Heart left ventricle (tissue), 16 donors: Measurements from ENCODE around the gene ADGRV1. TPM values are rescaled to one million over a fixed set of nuclear protein-coding genes. Genes with fewer than 3 reads are reported as not detected.

Experiments used
- ATAC-seq, 4 donors: fragments of 200-7000 bp; cut with Tn5 transposase; one replicate each; pipeline ENCODE4 v1.9.1; 2020 to 2022; ENCODE audit warnings: moderate library complexity in 4 of 4, mild to moderate bottlenecking in 3 of 4, moderate number of reproducible peaks in 1 of 4
- DNase-seq, 5 donors: peaks; one replicate each; pipeline ENCODE4 v3.0.0-alpha.2; 2020
- H3K27ac ChIP-seq, 12 donors: fragments of 200-600 bp; sonication (generic) in 4 of 12; one replicate each; pipeline versions ENCODE4 v1.5.0 to v1.8.0; 2016 to 2022; ENCODE audit warnings: mild to moderate bottlenecking in 2 of 12
- H3K27me3 ChIP-seq, 9 donors: fragments of 200-600 bp; sonication (generic) in 2 of 9; one replicate each; pipeline versions ENCODE4 v1.5.1 to v1.8.0; 2016 to 2022; ENCODE audit warnings: mild to moderate bottlenecking in 3 of 9
- H3K36me3 ChIP-seq, 9 donors: fragments of 200-600 bp; sonication (generic) in 2 of 9; one replicate each; pipeline versions ENCODE4 v1.5.0 to v1.8.0; 2018 to 2022; ENCODE audit warnings: mild to moderate bottlenecking in 2 of 9
- H3K4me1 ChIP-seq, 12 donors: fragments of 200-600 bp; sonication (generic) in 4 of 12; one replicate each; pipeline versions ENCODE4 v1.5.0 to v1.8.0; 2016 to 2022; ENCODE audit warnings: mild to moderate bottlenecking in 3 of 12
- H3K4me3 ChIP-seq, 12 donors: fragments of 200-600 bp; sonication (generic) in 4 of 12; one replicate each; pipeline versions ENCODE4 v1.5.0 to v1.8.0; 2017 to 2022; ENCODE audit warnings: mild to moderate bottlenecking in 9 of 12, moderate library complexity in 4 of 12
- H3K9me3 ChIP-seq, 12 donors: fragments of 200-600 bp; sonication (generic) in 4 of 12; one replicate each; pipeline versions ENCODE4 v1.5.0 to v1.8.0; 2016 to 2022; ENCODE audit warnings: mild to moderate bottlenecking in 1 of 12
- POLR2A ChIP-seq, 2 donors: fragments of 450-650 bp; IDR thresholded peaks; one replicate each; pipeline ENCODE4 v1.6.1; 2017; ENCODE audit warnings: antibody characterized with exemption in 2 of 2, mild to moderate bottlenecking in 2 of 2, moderate library complexity in 2 of 2
- WGBS, 4 donors: extraction: QIAGEN DNeasy Blood & Tissue Kit in 2 of 4; methylation state at CpG; one replicate each; pipeline versions ENCODE4 v1.1.5 to v1.1.7; 2013 to 2018; 5-methylcytosine and 5-hydroxymethylcytosine counted together
- intact Hi-C, 10 donors: fragments of 100-400 bp; cut with DNase I; formaldehyde crosslinking; loops; one replicate each; pipeline versions ENCODE4 v1.11.1 to v1.14.2; 2022
- polyA plus RNA-seq, 2 donors: library from polyadenylated mRNA; stranded (reverse); fragments of 200-250 nt; gene quantifications; one replicate each; pipeline ENCODE4 v1.2.3, GENCODE V29; 2013
- total RNA-seq, 9 donors: library from RNA; depleted of rRNA in 2 of 9; stranded (reverse); fragments of >200 nt in 2 of 9; fragmentation: NEBNext Ultra II Directional in 3 of 9; extraction: Animal tissue kit (Norgen Biotek cat#: 25700) in 3 of 9; gene quantifications; one replicate each; pipeline versions ENCODE4 v1.1.0 to v1.2.4, GENCODE V29; 2016 to 2023
- TF ChIP-seq, protein P1 (sequence below), 12 donors: fragments of 200-600 bp; sonication (generic) in 4 of 12; IDR thresholded peaks; one replicate each; pipeline versions ENCODE4 v1.5.0 to v1.8.0; 2018 to 2022; ENCODE audit warnings: antibody characterized with exemption in 12 of 12, mild to moderate bottlenecking in 5 of 12
- donor health status: ischemic (EF 13 %, LVEDD 7.1; RV severe dilation, severe dysfunction).
- donor health status: healthy with polysubstance abuse.
- donor health status: DM: no; HTN: yes; CAD: no.
- donor health status: DM: no; HTN: no; CAD: no.
- donor health status: ischemic (EF 25% LVEDD 6.9; RV normal size, moderate dysfunction).
- donor health status: ischemic (EF 25% LVEDD 5.7; RV mildly dilated, moderate dysfunction).
- donor health status: healthy.
- donor health status: DM: yes; HTN: yes; CAD: no.
- donor health status: ischemic (EF 35%, LVEDD 5.7; RV mildly dilated, moderate dysfunction).
- donor health status: nonischemic (EF 11% LVEDD 7.7; RV severe dilation, severe dysfunction).
- donor health status: DM: yes; HTN: yes; CAD: no.
- donor health status: PGD.
- donor health status: ischemic (EF 29% LVEDD 5.4; RV normal size, mild dysfunction).
- donor health status: nonischemic (EF 23%, LVEDD 6.1; RV moderate dilation, normal function).

ADGRV1 gene
- total and polyA plus RNA-seq, 11 donors = 0.25 to 0.29 TPM; not detected in 9

GRCh38 chr5:91200692-91201091 is 642.1 kb downstream of the ADGRV1 start:
- DNase-seq (no peak), ATAC-seq (no peak)
- no peaks in the 10 kb centered on the region for H3K27me3 ChIP-seq
- no peak for TF ChIP-seq POLR2A (IDR thresholded peaks at IDR 0.05)
- TF ChIP-seq, protein P1, sequence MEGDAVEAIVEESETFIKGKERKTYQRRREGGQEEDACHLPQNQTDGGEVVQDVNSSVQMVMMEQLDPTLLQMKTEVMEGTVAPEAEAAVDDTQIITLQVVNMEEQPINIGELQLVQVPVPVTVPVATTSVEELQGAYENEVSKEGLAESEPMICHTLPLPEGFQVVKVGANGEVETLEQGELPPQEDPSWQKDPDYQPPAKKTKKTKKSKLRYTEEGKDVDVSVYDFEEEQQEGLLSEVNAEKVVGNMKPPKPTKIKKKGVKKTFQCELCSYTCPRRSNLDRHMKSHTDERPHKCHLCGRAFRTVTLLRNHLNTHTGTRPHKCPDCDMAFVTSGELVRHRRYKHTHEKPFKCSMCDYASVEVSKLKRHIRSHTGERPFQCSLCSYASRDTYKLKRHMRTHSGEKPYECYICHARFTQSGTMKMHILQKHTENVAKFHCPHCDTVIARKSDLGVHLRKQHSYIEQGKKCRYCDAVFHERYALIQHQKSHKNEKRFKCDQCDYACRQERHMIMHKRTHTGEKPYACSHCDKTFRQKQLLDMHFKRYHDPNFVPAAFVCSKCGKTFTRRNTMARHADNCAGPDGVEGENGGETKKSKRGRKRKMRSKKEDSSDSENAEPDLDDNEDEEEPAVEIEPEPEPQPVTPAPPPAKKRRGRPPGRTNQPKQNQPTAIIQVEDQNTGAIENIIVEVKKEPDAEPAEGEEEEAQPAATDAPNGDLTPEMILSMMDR (IDR thresholded peaks at IDR 0.05) = no peak
- intact Hi-C loops = no loop called here
- H3K4me3 ChIP-seq = no peak overlapping the region
- H3K27ac ChIP-seq = no peak overlapping the region
- WGBS, 4 donors = 95 to 98% (median 95%) methylated on average over 2 of the region's 2 CpGs
- H3K36me3 ChIP-seq = no peaks in the 10 kb centered on the region
- H3K4me1 ChIP-seq = no peaks in the 10 kb centered on the region
- H3K9me3 ChIP-seq = peaks cover 0 to 7% (median 0%) of the 10 kb centered on the region in 12 donors

GRCh38 chr5:91206103-91206502 is 647.5 kb downstream of the ADGRV1 start:
- Histone ChIP-seq H3K9me3 (no peaks in the 10 kb centered on the region), H3K27me3 (no peaks in the 10 kb centered on the region), H3K4me3 (no peak overlapping the region), H3K4me1 (peaks cover 0 to 1% (median 0%) of the 10 kb centered on the region in 12 donors), H3K36me3 (no peaks in the 10 kb centered on the region), H3K27ac (no peak overlapping the region)
- no peak for TF ChIP-seq POLR2A (IDR thresholded peaks at IDR 0.05)
- TF ChIP-seq, protein P1 (IDR thresholded peaks at IDR 0.05) = no peak
- WGBS, 4 donors = 94 to 98% (median 97%) methylated on average over 3 to 5 of the region's 5 CpGs
- no peak for ATAC-seq
- DNase-seq = no peak
- intact Hi-C loops = no loop called here

DNA sequence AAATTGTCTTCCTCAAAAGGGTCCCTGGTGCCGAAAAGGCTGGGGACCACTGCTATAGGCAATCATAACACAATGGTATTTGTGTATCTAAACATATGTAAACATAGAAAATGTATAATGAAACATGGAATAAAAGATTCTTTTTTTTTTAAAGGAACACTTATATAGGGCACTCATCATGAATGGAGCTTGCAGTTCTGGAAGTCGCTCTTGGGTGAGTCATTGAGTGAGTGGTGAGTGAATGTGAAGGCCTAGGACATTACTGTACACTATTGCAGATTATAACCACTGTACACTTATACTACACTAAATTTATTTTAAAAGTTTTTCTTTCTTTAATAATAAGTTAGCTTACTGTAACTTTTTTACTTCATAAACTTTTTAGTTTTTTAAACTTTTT is 648.1 kb downstream of the ADGRV1 start:
- no peak for DNase-seq
- ATAC-seq = no peak
- no peak overlapping the region for H3K4me3 ChIP-seq
- WGBS, 4 donors = 84 to 88% (median 87%) methylated on average over 2 of the region's 2 CpGs
- H3K27me3 ChIP-seq = no peaks in the 10 kb centered on the region
- no peak overlapping the region for H3K27ac ChIP-seq
- TF ChIP-seq POLR2A (IDR thresholded peaks at IDR 0.05) = no peak
- TF ChIP-seq, protein P1 (IDR thresholded peaks at IDR 0.05) = no peak
- intact Hi-C loops = no loop called here
- no peaks in the 10 kb centered on the region for H3K36me3 ChIP-seq
- H3K9me3 ChIP-seq = no peaks in the 10 kb centered on the region
- peaks cover 0 to 8% (median 5%) of the 10 kb centered on the region in 12 donors for H3K4me1 ChIP-seq

- peaks cover 0 to 13% (median 10%) of the 10 kb centered on the region in 12 donors for H3K4me1 ChIP-seq
- WGBS, 4 donors = 77 to 86% (median 83%) methylated on average over 3 of the region's 3 CpGs
- H3K27ac ChIP-seq = no peak overlapping the region
- no peaks in the 10 kb centered on the region for H3K9me3 ChIP-seq
- H3K36me3 ChIP-seq = no peaks in the 10 kb centered on the region
- no peak overlapping the region for H3K4me3 ChIP-seq
- DNase-seq (no peak), ATAC-seq (no peak)
- intact Hi-C loops = no loop called here
- H3K27me3 ChIP-seq = no peaks in the 10 kb centered on the region
- TF ChIP-seq POLR2A (IDR thresholded peaks at IDR 0.05) = no peak
- TF ChIP-seq, protein P1 (IDR thresholded peaks at IDR 0.05) = no peak
Observed at GRCh38 chr5:91207248-91207647, 648.7 kb downstream of the ADGRV1 start.
